Activated gamma-delta T cell treated with Interleukin-2 at 50 U/mL for 16 hours (primary cell): Measurements from ENCODE around the gene ZNF502.

ENCODE experiments used
- DNase-seq: peaks from one replicate; pipeline ENCODE4 v3.0.0-alpha.2; 2020

Gene ZNF502

DNA sequence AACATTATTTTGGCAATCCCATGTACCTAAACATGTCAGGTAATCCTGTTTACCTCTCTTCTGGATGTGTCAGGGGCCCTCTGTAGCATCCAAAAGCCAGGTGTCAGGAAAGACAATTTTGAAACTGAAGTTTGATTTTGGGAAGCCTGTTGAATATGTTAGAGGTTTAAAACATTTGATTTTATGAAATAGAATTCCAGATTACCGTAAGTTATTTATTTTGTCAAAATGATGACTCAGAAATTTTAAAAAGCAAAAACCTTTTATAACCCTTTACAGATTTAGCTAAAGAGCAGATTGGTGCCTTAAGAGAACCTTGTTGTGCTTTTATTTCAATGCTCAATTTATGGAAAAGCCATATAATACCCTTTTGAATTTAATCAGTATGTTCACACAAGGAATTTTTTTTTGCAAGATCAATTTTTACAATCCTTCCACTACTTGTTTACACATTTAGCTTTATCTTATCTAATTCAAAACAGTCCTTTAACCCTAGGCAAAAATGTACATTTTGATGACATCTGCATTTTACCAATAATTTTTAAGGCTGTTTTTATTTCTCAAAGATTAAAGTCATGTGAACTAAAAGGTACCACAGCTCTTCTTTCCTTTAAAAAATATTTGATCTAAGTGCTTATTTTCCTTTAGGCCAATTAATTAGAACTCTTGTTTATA lies 59.1 kb downstream of the ZNF502 start:
- DNase-seq: no peak

DNA sequence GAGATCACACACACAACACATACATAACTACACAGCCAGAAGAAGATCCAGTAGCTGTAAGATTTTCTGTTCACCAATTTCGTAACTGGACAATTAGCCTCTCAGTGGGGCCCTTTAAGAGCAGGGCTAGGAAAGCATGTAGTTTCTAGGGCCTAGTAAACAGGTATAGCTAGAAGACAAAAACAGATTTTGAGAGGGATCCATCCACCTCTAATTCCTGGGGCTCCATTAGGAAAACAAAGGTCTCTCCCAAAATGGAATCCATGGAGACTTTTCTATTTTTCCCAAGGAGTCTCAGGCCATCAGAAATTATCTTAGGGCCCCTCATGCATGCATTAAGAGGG lies 59.6 kb downstream of the ZNF502 start:
- no peak for DNase-seq
